ENCODE measurements around the gene RSPO1. TPM values are rescaled to one million over a fixed set of nuclear protein-coding genes. Genes with fewer than 3 reads are reported as not detected.

RSPO1 gene
- polyA plus RNA-seq, 1 donor (not counting 4 experiments of a cell fraction or from before 2014, with no cell fraction given): not detected

DNA sequence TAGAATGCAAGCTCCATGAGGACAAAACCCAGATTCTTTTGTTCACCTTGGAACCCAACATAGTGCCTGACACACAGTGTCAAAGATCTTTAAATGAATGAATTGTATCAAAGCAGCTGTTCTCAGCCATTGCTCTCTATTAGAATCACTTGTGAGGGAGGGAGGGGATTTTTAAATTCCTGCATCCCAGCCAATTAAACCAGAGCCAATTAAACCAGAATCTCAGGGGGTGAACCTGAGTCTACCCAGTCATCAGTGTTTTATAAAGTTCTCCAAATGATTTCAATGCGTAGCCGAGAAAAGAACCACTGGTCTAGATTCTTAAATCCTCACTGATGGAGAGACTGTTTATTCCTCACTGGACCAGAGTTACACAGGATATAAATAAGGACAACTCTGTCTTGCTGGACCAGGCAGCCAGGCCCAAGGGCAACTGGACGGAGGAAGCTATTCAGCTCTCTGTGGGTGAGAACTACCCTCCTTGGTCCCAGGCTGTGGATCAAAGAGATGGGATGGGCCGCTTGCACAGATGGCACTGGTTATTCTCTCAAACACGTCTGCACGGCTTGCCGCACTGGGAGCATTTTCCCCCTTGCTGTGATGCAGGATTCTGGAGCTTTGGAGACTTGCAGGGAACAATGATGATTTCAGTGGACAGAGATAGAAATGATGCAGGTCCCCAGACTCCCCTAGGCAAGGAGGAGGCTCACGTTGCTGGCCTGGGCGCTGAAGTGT is 37.6 kb upstream of the RSPO1 start:
- Histone ChIP-seq H3K27ac (ENCODE audit: control insufficient read depth, insufficient read depth, low read length) (no peak overlapping the region), H3K27me3 (ENCODE audit: control insufficient read depth, extremely low read depth, insufficient read depth, low read length) (peaks cover 19% of the 10 kb centered on the region), H3K4me3 (ENCODE audit: control insufficient read depth in 2 of 3, extremely low read depth in 1 of 3, insufficient read depth in 2 of 3, low read depth in 1 of 3, low read length in 3 of 3) (no peak overlapping the region), H3K4me2 (ENCODE audit: control insufficient read depth, extremely low read depth, insufficient read depth, low read depth, low read length) (no peak overlapping the region), H3K9me3 (ENCODE audit: control insufficient read depth, low read depth, low read length) (no peaks in the 10 kb centered on the region), H3K79me2 (ENCODE audit: control insufficient read depth, insufficient read depth, low read length) (no peaks in the 10 kb centered on the region), H4K20me1 (ENCODE audit: control insufficient read depth, extremely low read depth, insufficient read depth, low read length) (no peaks in the 10 kb centered on the region), H3K9me1 (ENCODE audit: control insufficient read depth, extremely low read depth, insufficient read depth, low read length) (no peaks in the 10 kb centered on the region), H3K9ac (ENCODE audit: control insufficient read depth, extremely low read depth, insufficient read depth, low read length) (no peak overlapping the region), H3K36me3 (ENCODE audit: control insufficient read depth in 2 of 2, extremely low read depth in 1 of 2, insufficient read depth in 2 of 2, low read length in 2 of 2) (no peaks in the 10 kb centered on the region), H2AFZ (ENCODE audit: control insufficient read depth, low read length) (no peak overlapping the region), H3K4me1 (ENCODE audit: control insufficient read depth, extremely low read depth, insufficient read depth, low read length) (no peaks in the 10 kb centered on the region)
- no peak for TF ChIP-seq EZH2 (IDR thresholded peaks at IDR 0.05; ENCODE audit: low read length)
- TF ChIP-seq, protein P1, sequence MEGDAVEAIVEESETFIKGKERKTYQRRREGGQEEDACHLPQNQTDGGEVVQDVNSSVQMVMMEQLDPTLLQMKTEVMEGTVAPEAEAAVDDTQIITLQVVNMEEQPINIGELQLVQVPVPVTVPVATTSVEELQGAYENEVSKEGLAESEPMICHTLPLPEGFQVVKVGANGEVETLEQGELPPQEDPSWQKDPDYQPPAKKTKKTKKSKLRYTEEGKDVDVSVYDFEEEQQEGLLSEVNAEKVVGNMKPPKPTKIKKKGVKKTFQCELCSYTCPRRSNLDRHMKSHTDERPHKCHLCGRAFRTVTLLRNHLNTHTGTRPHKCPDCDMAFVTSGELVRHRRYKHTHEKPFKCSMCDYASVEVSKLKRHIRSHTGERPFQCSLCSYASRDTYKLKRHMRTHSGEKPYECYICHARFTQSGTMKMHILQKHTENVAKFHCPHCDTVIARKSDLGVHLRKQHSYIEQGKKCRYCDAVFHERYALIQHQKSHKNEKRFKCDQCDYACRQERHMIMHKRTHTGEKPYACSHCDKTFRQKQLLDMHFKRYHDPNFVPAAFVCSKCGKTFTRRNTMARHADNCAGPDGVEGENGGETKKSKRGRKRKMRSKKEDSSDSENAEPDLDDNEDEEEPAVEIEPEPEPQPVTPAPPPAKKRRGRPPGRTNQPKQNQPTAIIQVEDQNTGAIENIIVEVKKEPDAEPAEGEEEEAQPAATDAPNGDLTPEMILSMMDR (optimal IDR thresholded peaks at IDR 0.05 in 1 of 3, IDR thresholded peaks at IDR 0.05 in 1 of 3, conservative IDR thresholded peaks at IDR 0.05 in 1 of 3; ENCODE audit: extremely low read depth in 1 of 3, insufficient read depth in 2 of 3, low read length in 3 of 3): no peak
- dilution Hi-C loops (cut with MboI; ENCODE audit: extremely low pct_ligation_motif_present, low sequenced_read_pairs): no loop called here
- no peak for DNase-seq (ENCODE audit: low read depth, low spot score)
- no peak for FAIRE-seq

DNA sequence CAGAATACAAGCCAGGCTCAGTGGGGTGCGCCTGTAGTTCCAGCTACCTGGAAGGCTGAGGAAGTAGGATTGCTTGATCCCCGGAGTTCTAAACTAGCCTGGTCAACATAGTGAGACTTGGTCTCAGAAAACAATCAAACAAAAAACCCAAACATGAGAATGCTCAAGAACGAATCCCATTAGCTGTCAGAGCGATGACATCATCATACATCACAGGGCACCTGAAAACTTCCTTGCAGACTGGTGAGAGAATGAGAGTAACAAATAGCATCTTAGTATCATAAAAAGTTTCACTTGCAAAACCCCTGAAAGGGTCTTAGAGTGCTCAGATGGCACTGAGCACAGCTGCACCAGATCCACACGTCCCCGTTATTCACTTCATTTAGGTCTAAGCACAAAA is 36.6 kb upstream of the RSPO1 start:
- no peak overlapping the region for H2AFZ ChIP-seq (ENCODE audit: control insufficient read depth, low read length)
- H3K27ac ChIP-seq (ENCODE audit: control insufficient read depth, insufficient read depth, low read length): no peak overlapping the region
- H3K9ac ChIP-seq (ENCODE audit: control insufficient read depth, extremely low read depth, insufficient read depth, low read length): no peak overlapping the region
- H3K27me3 ChIP-seq (ENCODE audit: control insufficient read depth, extremely low read depth, insufficient read depth, low read length): peaks cover 26% of the 10 kb centered on the region
- H3K9me1 ChIP-seq (ENCODE audit: control insufficient read depth, extremely low read depth, insufficient read depth, low read length): no peaks in the 10 kb centered on the region
- no peak overlapping the region for H3K4me2 ChIP-seq (ENCODE audit: control insufficient read depth, extremely low read depth, insufficient read depth, low read depth, low read length)
- H3K4me3 ChIP-seq (ENCODE audit: control insufficient read depth in 2 of 3, extremely low read depth in 1 of 3, insufficient read depth in 2 of 3, low read depth in 1 of 3, low read length in 3 of 3): no peak overlapping the region
- TF ChIP-seq EZH2 (IDR thresholded peaks at IDR 0.05; ENCODE audit: low read length): no peak
- TF ChIP-seq, protein P1 (optimal IDR thresholded peaks at IDR 0.05 in 1 of 3, IDR thresholded peaks at IDR 0.05 in 1 of 3, conservative IDR thresholded peaks at IDR 0.05 in 1 of 3; ENCODE audit: extremely low read depth in 1 of 3, insufficient read depth in 2 of 3, low read length in 3 of 3): no peak
- no peaks in the 10 kb centered on the region for H3K79me2 ChIP-seq (ENCODE audit: control insufficient read depth, insufficient read depth, low read length)
- DNase-seq (ENCODE audit: low read depth, low spot score) (no peak), FAIRE-seq (no peak)
- H4K20me1 ChIP-seq (ENCODE audit: control insufficient read depth, extremely low read depth, insufficient read depth, low read length): no peaks in the 10 kb centered on the region
- H3K36me3 ChIP-seq (ENCODE audit: control insufficient read depth in 2 of 2, extremely low read depth in 1 of 2, insufficient read depth in 2 of 2, low read length in 2 of 2): no peaks in the 10 kb centered on the region
- H3K4me1 ChIP-seq (ENCODE audit: control insufficient read depth, extremely low read depth, insufficient read depth, low read length): no peaks in the 10 kb centered on the region
- dilution Hi-C loops (cut with MboI; ENCODE audit: extremely low pct_ligation_motif_present, low sequenced_read_pairs): no loop called here
- no peaks in the 10 kb centered on the region for H3K9me3 ChIP-seq (ENCODE audit: control insufficient read depth, low read depth, low read length)

Data from keratinocyte (primary cell).